ENCODE results near the gene ROGDI. TPM values are rescaled to one million over a fixed set of nuclear protein-coding genes. Genes with fewer than 3 reads are reported as not detected.
A peak's percentile ranks its signal among the peaks of the same experiment; 100 is the strongest.

ROGDI gene
- total and polyA plus RNA-seq, 2 donors (not counting 1 experiment from before 2014, with no cell fraction given): 9.2 to 31.9 TPM

- Histone ChIP-seq H3K36me3 (replicated peaks in 1 of 2; ENCODE audit: control extremely low read depth in 1 of 2, control insufficient read depth in 1 of 2, extremely low read depth in 1 of 2, insufficient read depth in 2 of 2, low read length in 1 of 2) (peaks cover 2 to 31% of the 10 kb centered on the region in 2 experiments), H2AFZ (ENCODE audit: insufficient read depth, low read depth, low read length, poor library complexity, severe bottlenecking) (no peak overlapping the region), H3K4me1 (ENCODE audit: control insufficient read depth in 2 of 2, insufficient read depth in 2 of 2, low read length in 2 of 2) (peaks cover 0 to 19% of the 10 kb centered on the region in 2 donors), H3K4me2 (replicated peaks; ENCODE audit: low read depth, low read length, poor library complexity, severe bottlenecking) (no peak overlapping the region), H3K9ac (ENCODE audit: low read length) (no peak overlapping the region), H3K9me3 (ENCODE audit: control extremely low read depth in 1 of 3, control insufficient read depth in 2 of 3, insufficient read depth in 1 of 3, low read length in 2 of 3) (peaks cover 0 to 2% (median 0%) of the 10 kb centered on the region in 3 donors), H4K20me1 (ENCODE audit: control insufficient read depth, insufficient read depth, low read length, poor library complexity, severe bottlenecking) (peaks cover 1% of the 10 kb centered on the region), H3K4me3 (ENCODE audit: control extremely low read depth in 1 of 5, extremely low read depth in 1 of 5, insufficient read depth in 1 of 5, low read depth in 2 of 5, low read length in 4 of 5) (no peak overlapping the region), H3K27ac (ENCODE audit: low read length in 2 of 2) (no peak overlapping the region), H3K27me3 (replicated peaks in 1 of 4; ENCODE audit: control extremely low read depth in 1 of 4, control insufficient read depth in 3 of 4, insufficient read depth in 4 of 4, low read length in 3 of 4) (no peaks in the 10 kb centered on the region), H3K79me2 (ENCODE audit: control insufficient read depth, insufficient read depth, low read length) (peaks cover 13% of the 10 kb centered on the region)
- no peak for ATAC-seq (ENCODE audit: low read depth)
- Mint-ChIP-seq H3K4me1 (peaks cover 22% of the 10 kb centered on the region), H3K4me3 (no peak overlapping the region), H3K27ac (no peak overlapping the region), H3K9me3 (ENCODE audit: insufficient read depth) (no peaks in the 10 kb centered on the region), H3K27me3 (no peaks in the 10 kb centered on the region)
- DNase-seq: no peak
- POLR2A ChIA-PET: no interaction called here
- CTCF ChIA-PET: interaction anchor here (0.6 kb wide), 1 partner anchor 108 kb away, joined by 5 read pairs; no protein-coding TSS in a partner anchor
- 82% methylated on average over 6 of the region's 10 CpGs for WGBS (ENCODE audit: insufficient coverage)
- intact Hi-C loops (cut with micrococcal nuclease): no loop called here
- no peak for TF ChIP-seq EZH2 (IDR thresholded peaks at IDR 0.05; ENCODE audit: borderline replicate concordance, insufficient read depth, low read depth, low read length, poor library complexity, severe bottlenecking)
- TF ChIP-seq CTCF (IDR thresholded peaks at IDR 0.05): no peak
Observed at GRCh38 chr16:4749700-4750257, 52.7 kb downstream of the ROGDI start.

DNA sequence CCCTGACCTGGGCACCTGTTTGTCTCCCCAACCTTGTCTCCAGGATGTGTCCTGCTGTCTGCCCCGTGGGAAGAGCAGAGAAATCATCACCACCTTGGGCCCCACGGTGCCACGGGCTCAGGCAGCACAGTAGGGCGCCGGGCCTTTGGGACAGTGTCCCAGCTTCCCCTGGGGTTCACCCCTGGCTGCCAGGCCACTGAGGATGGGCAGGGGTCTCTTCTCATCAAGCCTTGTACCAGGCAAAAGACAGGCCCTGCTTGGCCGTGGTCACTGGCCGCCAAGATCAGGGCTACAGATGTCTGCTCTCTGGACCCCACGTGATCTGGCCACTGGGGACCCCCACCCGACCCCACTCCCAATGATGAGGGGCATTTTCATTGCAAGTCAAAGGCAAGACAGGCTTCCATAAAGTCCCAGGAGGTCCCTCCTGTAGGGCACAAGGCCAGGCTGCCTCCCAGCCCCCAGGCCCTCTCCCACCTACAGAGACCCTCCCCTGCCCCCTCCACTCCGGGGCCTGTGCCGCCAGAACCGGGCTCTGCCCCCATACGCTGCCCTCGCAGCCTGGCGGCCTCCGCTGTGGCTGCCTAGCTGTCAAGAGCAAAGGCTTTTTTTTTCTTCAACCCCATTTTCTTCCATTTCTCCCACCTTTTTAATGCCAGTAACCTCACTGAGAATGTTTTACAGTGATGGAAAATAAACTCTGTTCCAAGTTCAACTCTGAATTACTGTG, 53.6 kb downstream of the ROGDI start:
- DNase-seq (no peak), ATAC-seq (ENCODE audit: low read depth) (no peak)
- ChIA-PET POLR2A (no interaction called here), CTCF (no interaction called here)
- H3K27me3 Mint-ChIP-seq: no peaks in the 10 kb centered on the region
- H3K4me2 ChIP-seq (replicated peaks; ENCODE audit: low read depth, low read length, poor library complexity, severe bottlenecking): no peak overlapping the region
- H4K20me1 ChIP-seq (ENCODE audit: control insufficient read depth, insufficient read depth, low read length, poor library complexity, severe bottlenecking): no peaks in the 10 kb centered on the region
- H3K27ac ChIP-seq (ENCODE audit: low read length in 2 of 2): no peak overlapping the region
- peaks cover 0 to 19% of the 10 kb centered on the region in 2 donors for H3K4me1 ChIP-seq (ENCODE audit: control insufficient read depth in 2 of 2, insufficient read depth in 2 of 2, low read length in 2 of 2)
- TF ChIP-seq CTCF (IDR thresholded peaks at IDR 0.05) (no peak), EZH2 (IDR thresholded peaks at IDR 0.05; ENCODE audit: borderline replicate concordance, insufficient read depth, low read depth, low read length, poor library complexity, severe bottlenecking) (no peak)
- no peaks in the 10 kb centered on the region for H3K9me3 Mint-ChIP-seq (ENCODE audit: insufficient read depth)
- 92% methylated on average over 12 of the region's 16 CpGs for WGBS (ENCODE audit: insufficient coverage)
- intact Hi-C loops (cut with micrococcal nuclease): no loop called here
- H3K79me2 ChIP-seq (ENCODE audit: control insufficient read depth, insufficient read depth, low read length): peaks cover 8% of the 10 kb centered on the region
- no peak overlapping the region for H3K9ac ChIP-seq (ENCODE audit: low read length)
- H2AFZ ChIP-seq (ENCODE audit: insufficient read depth, low read depth, low read length, poor library complexity, severe bottlenecking): no peak overlapping the region
- peak overlapping the region; percentile 20 for H3K27ac Mint-ChIP-seq
- no peaks in the 10 kb centered on the region for H3K9me3 ChIP-seq (ENCODE audit: control extremely low read depth in 1 of 3, control insufficient read depth in 2 of 3, insufficient read depth in 1 of 3, low read length in 2 of 3)
- H3K36me3 ChIP-seq (replicated peaks in 1 of 2; ENCODE audit: control extremely low read depth in 1 of 2, control insufficient read depth in 1 of 2, extremely low read depth in 1 of 2, insufficient read depth in 2 of 2, low read length in 1 of 2): peaks cover 2 to 29% of the 10 kb centered on the region in 2 experiments
- H3K4me3 Mint-ChIP-seq: no peak overlapping the region
- H3K27me3 ChIP-seq (replicated peaks in 1 of 4; ENCODE audit: control extremely low read depth in 1 of 4, control insufficient read depth in 3 of 4, insufficient read depth in 4 of 4, low read length in 3 of 4): no peaks in the 10 kb centered on the region
- H3K4me1 Mint-ChIP-seq: peaks cover 22% of the 10 kb centered on the region
- H3K4me3 ChIP-seq (ENCODE audit: control extremely low read depth in 1 of 5, extremely low read depth in 1 of 5, insufficient read depth in 1 of 5, low read depth in 2 of 5, low read length in 4 of 5): no peak overlapping the region
